Neural progenitor cell (in vitro differentiated cells): Measurements from ENCODE around the gene EXOC6B. TPM values are rescaled to one million over a fixed set of nuclear protein-coding genes. Genes with fewer than 3 reads are reported as not detected.

Experiments used
- DNase-seq: peaks from one replicate; pipeline ENCODE4 v3.0.0-alpha.2; 2016; ENCODE audit warnings: low spot score
- H2AFZ ChIP-seq: fragments of 200-600 bp; sonication (generic); replicated peaks from 2 replicates; pipeline ENCODE4 v1.6.1; 2016; ENCODE audit warnings: antibody characterized with exemption
- H3F3A ChIP-seq: fragments of 200-600 bp; sonication (generic); 2 replicates; pipeline ENCODE4 v1.6.1; 2016; ENCODE audit warnings: antibody characterized with exemption, low read depth
- H3K27ac ChIP-seq: fragments of 200-600 bp; sonication (generic); 2 replicates; pipeline ENCODE4 v1.5.1; 2016; ENCODE audit warnings: mild to moderate bottlenecking
- H3K27me3 ChIP-seq: fragments of 200-600 bp; sonication (generic); 2 replicates; pipeline ENCODE4 v1.6.1; 2016; ENCODE audit warnings: mild to moderate bottlenecking, moderate library complexity
- H3K36me3 ChIP-seq: fragments of 200-600 bp; sonication (generic); 2 replicates; pipeline ENCODE4 v1.5.1; 2016
- H3K4me1 ChIP-seq: fragments of 200-600 bp; sonication (generic); 2 replicates; pipeline ENCODE4 v1.6.1; 2016; ENCODE audit warnings: mixed run types
- H3K4me2 ChIP-seq: fragments of 200-600 bp; sonication (generic); 2 replicates; pipeline ENCODE4 v1.6.1; 2016
- H3K4me3 ChIP-seq: fragments of 200-600 bp; sonication (generic); 2 replicates; pipeline ENCODE4 v1.5.1; 2016
- H3K79me2 ChIP-seq: fragments of 200-600 bp; sonication (generic); 2 replicates; pipeline ENCODE4 v1.6.1; 2016; ENCODE audit warnings: low read depth
- H3K9ac ChIP-seq: fragments of 200-600 bp; sonication (generic); 2 replicates; pipeline ENCODE4 v1.6.1; 2016
- H3K9me3 ChIP-seq: fragments of 200-600 bp; sonication (generic); 2 replicates; pipeline ENCODE4 v1.5.1; 2016; ENCODE audit warnings: low read depth
- H4K20me1 ChIP-seq: fragments of 200-600 bp; sonication (generic); 2 replicates; pipeline ENCODE4 v1.6.1; 2016; ENCODE audit warnings: low read depth
- H3K27ac Mint-ChIP-seq: 3 replicates; pipeline ENCODE4 v1.8.0; 2021; ENCODE audit warnings: mixed read lengths
- H3K27me3 Mint-ChIP-seq: 2 replicates; pipeline ENCODE4 v1.8.0; 2022; ENCODE audit warnings: low read depth, mild to moderate bottlenecking, inconsistent platforms, moderate library complexity, mixed read lengths; ENCODE audit not compliant: insufficient read depth
- H3K36me3 Mint-ChIP-seq: 3 replicates; pipeline ENCODE4 v1.8.0; 2021; ENCODE audit warnings: mixed read lengths
- H3K4me1 Mint-ChIP-seq: 3 replicates; pipeline ENCODE4 v1.8.0; 2021; ENCODE audit warnings: mixed read lengths
- H3K4me3 Mint-ChIP-seq: 3 replicates; pipeline ENCODE4 v1.8.0; 2021; ENCODE audit warnings: mild to moderate bottlenecking, moderate library complexity, mixed read lengths
- H3K9me3 Mint-ChIP-seq: 3 replicates; pipeline ENCODE4 v1.8.0; 2020; ENCODE audit warnings: mixed read lengths
- EZH2 ChIP-seq: fragments of 200-600 bp; sonication (generic); IDR thresholded peaks from 2 replicates; pipeline ENCODE4 v1.6.1; 2017; ENCODE audit warnings: antibody characterized with exemption, mild to moderate bottlenecking, moderate library complexity
- EZH2phosphoT487 ChIP-seq: fragments of 200-600 bp; sonication (generic); IDR thresholded peaks from 2 replicates; pipeline ENCODE4 v1.6.1; 2017; ENCODE audit warnings: antibody characterized with exemption
- total RNA-seq: library from RNA; depleted of rRNA; stranded (reverse); fragments of >200 nt; gene quantifications from 2 replicates; pipeline ENCODE4 v1.2.3, GENCODE V29; 2015; ENCODE audit warnings: low replicate concordance
- TF ChIP-seq, protein P1 (sequence below): fragments of 200-600 bp; sonication (generic); IDR thresholded peaks from 2 replicates; pipeline ENCODE4 v1.5.1; 2017; ENCODE audit warnings: antibody characterized with exemption, mild to moderate bottlenecking

EXOC6B gene
- total RNA-seq, 1 donor from 2014 or later: 41.2 TPM

DNA sequence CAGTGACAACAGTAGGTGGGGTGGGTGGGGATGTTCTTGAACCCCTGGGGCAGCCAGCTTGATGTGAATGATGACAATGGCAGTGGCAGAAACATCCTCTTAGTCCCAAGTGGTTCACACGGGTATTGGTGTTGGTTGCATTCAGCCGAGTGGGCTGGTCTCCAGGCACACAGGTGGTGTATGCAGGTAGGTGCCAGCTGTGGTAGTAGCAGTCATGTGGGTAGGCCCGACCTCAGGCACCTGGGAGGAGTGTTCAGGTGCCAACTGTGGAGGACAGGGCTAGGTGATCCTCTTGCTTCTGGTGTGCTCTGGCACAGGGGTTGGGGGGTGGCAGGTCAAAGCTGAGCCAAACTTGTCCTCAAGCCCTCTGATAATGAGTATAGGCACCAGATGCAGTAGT is 350.6 kb downstream of the EXOC6B start:
- no peaks in the 10 kb centered on the region for H3K27me3 ChIP-seq
- H3K27ac ChIP-seq: no peak overlapping the region
- H3K4me2 ChIP-seq: no peak overlapping the region
- no peaks in the 10 kb centered on the region for H3K27me3 Mint-ChIP-seq
- peaks cover 19% of the 10 kb centered on the region for H3K36me3 Mint-ChIP-seq
- TF ChIP-seq EZH2: no peak
- TF ChIP-seq, protein P1, sequence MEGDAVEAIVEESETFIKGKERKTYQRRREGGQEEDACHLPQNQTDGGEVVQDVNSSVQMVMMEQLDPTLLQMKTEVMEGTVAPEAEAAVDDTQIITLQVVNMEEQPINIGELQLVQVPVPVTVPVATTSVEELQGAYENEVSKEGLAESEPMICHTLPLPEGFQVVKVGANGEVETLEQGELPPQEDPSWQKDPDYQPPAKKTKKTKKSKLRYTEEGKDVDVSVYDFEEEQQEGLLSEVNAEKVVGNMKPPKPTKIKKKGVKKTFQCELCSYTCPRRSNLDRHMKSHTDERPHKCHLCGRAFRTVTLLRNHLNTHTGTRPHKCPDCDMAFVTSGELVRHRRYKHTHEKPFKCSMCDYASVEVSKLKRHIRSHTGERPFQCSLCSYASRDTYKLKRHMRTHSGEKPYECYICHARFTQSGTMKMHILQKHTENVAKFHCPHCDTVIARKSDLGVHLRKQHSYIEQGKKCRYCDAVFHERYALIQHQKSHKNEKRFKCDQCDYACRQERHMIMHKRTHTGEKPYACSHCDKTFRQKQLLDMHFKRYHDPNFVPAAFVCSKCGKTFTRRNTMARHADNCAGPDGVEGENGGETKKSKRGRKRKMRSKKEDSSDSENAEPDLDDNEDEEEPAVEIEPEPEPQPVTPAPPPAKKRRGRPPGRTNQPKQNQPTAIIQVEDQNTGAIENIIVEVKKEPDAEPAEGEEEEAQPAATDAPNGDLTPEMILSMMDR: no peak
- TF ChIP-seq EZH2phosphoT487: no peak
- H3K9me3 ChIP-seq: no peaks in the 10 kb centered on the region
- no peak overlapping the region for H3K27ac Mint-ChIP-seq
- peaks cover 28% of the 10 kb centered on the region for H3K9me3 Mint-ChIP-seq
- H3F3A ChIP-seq: no peaks in the 10 kb centered on the region
- H4K20me1 ChIP-seq: no peaks in the 10 kb centered on the region
- H3K36me3 ChIP-seq: no peaks in the 10 kb centered on the region
- H3K79me2 ChIP-seq: no peaks in the 10 kb centered on the region
- no peak overlapping the region for H3K4me3 ChIP-seq
- no peak overlapping the region for H3K9ac ChIP-seq
- H2AFZ ChIP-seq: no peak overlapping the region
- no peak overlapping the region for H3K4me3 Mint-ChIP-seq
- no peaks in the 10 kb centered on the region for H3K4me1 Mint-ChIP-seq
- no peaks in the 10 kb centered on the region for H3K4me1 ChIP-seq
- DNase-seq: no peak

DNA sequence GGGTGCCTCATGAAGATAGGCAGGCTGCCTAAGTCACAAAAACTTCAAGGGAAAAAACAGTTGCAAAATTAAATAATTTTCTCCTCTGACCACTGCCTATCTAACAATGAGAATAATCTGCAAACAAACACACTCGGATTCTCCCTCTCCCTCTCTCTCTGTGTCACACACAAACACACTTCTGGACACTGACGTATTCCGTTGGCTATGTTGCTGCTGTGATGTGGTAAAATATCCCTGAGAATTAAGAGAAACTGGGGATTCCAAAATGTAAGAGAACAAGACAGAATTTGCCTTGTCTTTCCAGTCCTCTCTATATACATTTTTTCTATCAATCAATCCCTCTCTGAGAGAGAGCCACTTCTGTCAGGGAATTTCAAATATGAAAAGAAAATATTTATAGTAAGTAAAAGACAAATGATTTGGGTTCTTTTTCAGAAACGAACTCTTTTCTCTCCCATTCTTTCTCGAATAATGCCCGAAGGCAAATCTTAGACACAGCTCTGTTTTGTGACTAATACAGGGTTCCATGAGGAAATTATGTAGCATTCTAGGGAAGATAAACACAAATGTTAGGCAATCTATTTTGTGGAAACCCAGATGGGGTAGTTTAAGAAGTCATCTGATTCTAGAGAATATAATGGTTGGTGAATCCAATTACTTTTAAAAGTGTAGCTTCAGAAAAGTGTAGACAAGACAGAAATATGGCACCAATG is 367.9 kb downstream of the EXOC6B start:
- H3K9me3 Mint-ChIP-seq: peaks cover 2% of the 10 kb centered on the region
- Histone ChIP-seq H3F3A (no peaks in the 10 kb centered on the region), H3K27me3 (no peaks in the 10 kb centered on the region), H3K4me1 (no peaks in the 10 kb centered on the region), H3K4me2 (no peak overlapping the region), H4K20me1 (no peaks in the 10 kb centered on the region), H3K4me3 (no peak overlapping the region), H3K9me3 (peaks cover 6% of the 10 kb centered on the region), H3K27ac (no peak overlapping the region), H3K79me2 (no peaks in the 10 kb centered on the region), H3K9ac (no peak overlapping the region), H2AFZ (no peak overlapping the region), H3K36me3 (peaks cover 3% of the 10 kb centered on the region)
- no peak overlapping the region for H3K4me3 Mint-ChIP-seq
- no peak overlapping the region for H3K27ac Mint-ChIP-seq
- H3K36me3 Mint-ChIP-seq: peaks cover 1% of the 10 kb centered on the region
- H3K4me1 Mint-ChIP-seq: no peaks in the 10 kb centered on the region
- TF ChIP-seq EZH2: no peak
- TF ChIP-seq, protein P1: no peak
- no peak for TF ChIP-seq EZH2phosphoT487
- DNase-seq: no peak
- no peaks in the 10 kb centered on the region for H3K27me3 Mint-ChIP-seq

DNA sequence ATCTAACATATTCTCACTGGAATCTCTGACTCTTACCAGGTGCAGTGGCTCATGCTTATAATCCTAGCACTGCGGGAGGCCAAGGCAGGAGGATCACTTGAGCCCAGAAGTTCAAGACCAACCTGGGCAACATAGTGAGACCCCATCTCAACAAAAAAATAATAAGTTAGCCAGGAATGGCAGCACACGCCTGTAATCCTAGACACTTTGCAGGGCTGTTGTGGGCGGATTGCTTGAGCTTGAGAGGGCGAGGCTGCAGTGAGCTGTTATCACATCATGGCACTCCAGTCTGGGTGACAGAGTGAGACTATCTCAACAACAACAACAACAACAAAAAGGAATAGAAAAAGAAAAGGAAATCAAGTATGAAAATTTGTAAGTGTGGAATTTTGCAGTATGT is 371.6 kb downstream of the EXOC6B start:
- Mint-ChIP-seq H3K4me3 (no peak overlapping the region), H3K36me3 (no peaks in the 10 kb centered on the region), H3K9me3 (no peaks in the 10 kb centered on the region), H3K27ac (no peak overlapping the region), H3K4me1 (no peaks in the 10 kb centered on the region), H3K27me3 (no peaks in the 10 kb centered on the region)
- no peak overlapping the region for H3K4me3 ChIP-seq
- DNase-seq: no peak
- H3K9me3 ChIP-seq: no peaks in the 10 kb centered on the region
- H3K9ac ChIP-seq: no peak overlapping the region
- no peak for TF ChIP-seq EZH2
- TF ChIP-seq, protein P1: no peak
- TF ChIP-seq EZH2phosphoT487: no peak
- no peaks in the 10 kb centered on the region for H4K20me1 ChIP-seq
- H3K27ac ChIP-seq: no peak overlapping the region
- no peaks in the 10 kb centered on the region for H3K79me2 ChIP-seq
- H3K4me1 ChIP-seq: no peaks in the 10 kb centered on the region
- H2AFZ ChIP-seq: no peak overlapping the region
- no peaks in the 10 kb centered on the region for H3K36me3 ChIP-seq
- no peaks in the 10 kb centered on the region for H3K27me3 ChIP-seq
- no peak overlapping the region for H3K4me2 ChIP-seq
- no peaks in the 10 kb centered on the region for H3F3A ChIP-seq
